HG03575 (cell line): ENCODE measurements around the gene KMO.

ENCODE experiments used
- ATAC-seq: cut with Tn5 transposase; IDR thresholded peaks from one replicate; pipeline ENCODE4 v1.9.1; 2021; ENCODE audit not compliant: unreplicated experiment, insufficient number of reproducible peaks, low FRiP score; ENCODE audit errors: extremely low read depth

Gene KMO

GRCh38 chr1:241639623-241640148 is 107.5 kb downstream of the KMO start:
- peak; percentile 18 for ATAC-seq

DNA sequence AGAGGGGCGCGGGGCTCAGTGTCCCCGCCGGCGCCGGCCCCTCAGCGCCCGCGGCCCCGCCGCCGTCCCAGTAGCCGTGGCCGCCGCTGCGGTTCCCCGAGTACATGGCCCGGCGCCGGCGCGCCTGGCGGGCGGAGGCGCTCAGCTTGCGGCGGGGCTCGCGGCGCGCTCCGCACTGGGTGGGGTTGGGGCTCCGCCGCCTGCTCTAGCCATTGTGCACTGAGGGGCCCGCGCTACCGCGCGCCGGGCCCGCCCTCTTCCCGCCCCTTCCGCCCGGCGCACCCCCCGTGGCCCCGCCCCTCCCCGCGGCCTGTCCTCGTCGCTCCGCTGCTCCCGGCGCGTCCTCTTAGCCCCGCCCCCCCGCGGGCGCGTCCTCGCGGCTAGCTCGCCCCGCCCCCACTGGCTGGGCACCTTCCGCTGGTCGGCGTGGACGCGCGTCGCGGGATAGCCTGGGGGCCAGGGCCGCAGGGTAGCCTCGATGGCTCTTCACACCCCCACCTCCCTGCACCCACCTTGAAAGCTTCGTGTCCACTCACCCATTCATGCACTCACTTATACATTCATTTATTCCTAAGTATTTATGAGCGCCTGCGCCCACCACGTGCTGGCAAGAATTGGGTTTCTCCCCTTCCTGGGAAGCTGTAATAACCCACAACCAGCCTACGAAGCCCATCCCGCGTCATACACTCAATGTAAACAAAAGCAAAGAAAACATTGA is 108.1 kb downstream of the KMO start, which contains the start of the genes CHML and OPN3:
CHML (minus strand) TSS at position 221 of the 718 bp plus-strand sequence. CDS start 4,603 bp downstream, outside the sequence.
OPN3 (minus strand) TSS at position 221 of the 718 bp plus-strand sequence; CDS start at position 106, 115 bp downstream.
- peak; percentile 35 for ATAC-seq

DNA sequence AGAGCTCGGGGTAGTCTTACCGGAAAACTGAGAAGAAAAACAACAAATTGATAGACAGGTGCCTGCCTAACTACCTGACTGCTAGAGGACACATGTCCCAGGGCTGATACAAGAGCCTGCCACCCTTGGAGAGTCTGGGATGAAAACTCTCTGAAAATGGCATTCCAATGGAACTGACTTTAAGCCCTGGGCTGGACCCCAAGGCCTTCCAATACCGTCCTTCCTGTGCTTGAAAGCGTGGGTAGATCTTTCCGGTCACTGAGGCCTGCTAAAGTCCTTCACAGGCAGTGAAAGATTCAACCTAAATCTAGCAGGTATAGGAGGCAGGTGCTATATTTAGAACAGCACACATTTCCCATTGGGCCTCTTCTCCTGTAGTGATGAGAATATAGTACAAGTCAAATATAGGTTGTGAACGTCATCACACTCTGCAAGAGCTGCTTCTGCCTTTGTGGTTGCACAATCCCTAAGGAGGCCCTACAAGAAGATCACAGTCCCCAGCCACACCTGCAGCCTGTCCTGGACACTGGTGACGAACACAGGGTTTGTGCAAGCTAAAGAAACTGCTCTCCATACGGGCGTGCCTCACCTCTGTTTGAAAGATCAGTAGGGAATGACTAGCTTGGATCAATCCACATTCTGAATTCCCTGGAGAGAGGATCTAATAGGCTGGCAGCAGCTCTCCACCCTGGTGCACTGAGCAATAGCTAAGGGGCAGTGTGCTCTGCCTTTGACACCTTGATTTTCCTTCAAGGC is 108.9 kb downstream of the KMO start:
- ATAC-seq: no peak

GRCh38 chr1:241641773-241642592 is 109.8 kb downstream of the KMO start:
- ATAC-seq: no peak

DNA sequence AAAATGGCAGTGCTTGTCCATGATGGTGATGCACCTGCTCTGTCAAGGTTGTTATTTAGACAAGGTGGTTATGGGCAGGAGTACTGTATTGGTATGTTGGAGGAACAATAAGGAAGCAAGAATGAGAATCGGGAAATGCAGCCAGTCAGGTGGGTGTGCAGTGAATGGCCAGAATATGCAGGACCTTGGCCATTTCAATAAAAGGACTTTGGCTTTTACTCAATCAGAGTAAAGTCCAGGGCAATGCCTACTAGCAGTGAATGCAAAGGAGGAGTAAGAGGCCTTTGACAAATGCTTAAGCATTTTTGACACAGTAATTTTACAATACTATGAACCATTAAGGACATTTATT is 110.4 kb downstream of the KMO start:
- ATAC-seq: no peak

DNA sequence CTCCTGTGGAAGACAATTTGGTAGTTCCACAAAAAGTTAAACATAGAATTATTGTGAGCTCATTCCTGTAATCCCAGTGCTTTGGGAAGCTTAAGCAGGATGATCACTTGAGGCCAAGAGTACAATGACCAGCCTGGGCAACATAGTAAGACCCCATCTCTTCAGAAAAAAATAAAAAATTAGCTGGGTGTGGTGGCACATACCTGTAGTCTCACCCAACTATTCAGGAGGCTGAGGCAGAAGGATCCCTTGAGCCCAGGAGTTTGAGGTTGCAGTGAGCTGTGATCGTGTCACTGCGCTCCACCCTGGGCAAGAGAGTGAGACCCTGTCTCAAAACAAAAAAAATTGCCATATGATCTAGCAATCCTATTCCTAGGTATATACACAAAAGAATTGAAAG is 112.1 kb downstream of the KMO start:
- no peak for ATAC-seq

GRCh38 chr1:241645199-241645598 is 113.0 kb downstream of the KMO start:
- no peak for ATAC-seq
